Stimulated activated CD4-positive, alpha-beta T cell treated with anti-CD3 and anti-CD28 coated beads, Interleukin-15, amount 100 ng/mL, for 1 hour (primary cell): ENCODE results near the gene KRABD2.
"Not testable (repeated sequence)": the region's sequence is repeated elsewhere in the genome, so short reads cannot be mapped to it uniquely, and the experiment has no call there.

Experiments used
- DNase-seq, 2 donors: peaks; one replicate each; pipeline ENCODE4 v3.0.0-alpha.2; 2020; ENCODE audit warnings: low read depth in 1 of 2, low spot score in 1 of 2

The KRABD2 gene

GRCh38 chr17:8376271-8377067 lies at the start of gene KRABD2:
Gene KRABD2, minus strand, starts transcription at chr17:8376704.
- DNase-seq, result peak; percentile 81 to 86

GRCh38 chr17:8421571-8421970 lies 45.1 kb upstream of the KRABD2 start:
- no peak for DNase-seq

GRCh38 chr17:8420041-8420934 lies 43.8 kb upstream of the KRABD2 start:
- no peak for DNase-seq

- DNase-seq, result no peak
Measured at GRCh38 chr17:8419305-8419704, 42.8 kb upstream of the KRABD2 start.

GRCh38 chr17:8418471-8418870 lies 42.0 kb upstream of the KRABD2 start:
- DNase-seq, result no peak

- DNase-seq, result no peak
Measured at GRCh38 chr17:8417806-8418205, 41.3 kb upstream of the KRABD2 start.

GRCh38 chr17:8413938-8414337 lies 37.4 kb upstream of the KRABD2 start:
- no peak for DNase-seq

- no peak for DNase-seq
Measured at GRCh38 chr17:8413328-8413727, 36.8 kb upstream of the KRABD2 start.

GRCh38 chr17:8412089-8412488 lies 35.6 kb upstream of the KRABD2 start:
- no peak for DNase-seq

- no peak for DNase-seq
Measured at GRCh38 chr17:8410883-8411238, 34.4 kb upstream of the KRABD2 start.

GRCh38 chr17:8409966-8410882 lies 33.7 kb upstream of the KRABD2 start:
- peak; percentile 53 to 57 for DNase-seq

- no peak for DNase-seq
Measured at GRCh38 chr17:8408371-8408770, 31.9 kb upstream of the KRABD2 start.

GRCh38 chr17:8406174-8406573 lies 29.7 kb upstream of the KRABD2 start:
- no peak for DNase-seq

- no peak for DNase-seq
Measured at GRCh38 chr17:8405499-8406016, 29.1 kb upstream of the KRABD2 start.

GRCh38 chr17:8402921-8403536 lies 26.5 kb upstream of the KRABD2 start:
- DNase-seq, result no peak

- no peak for DNase-seq
Measured at GRCh38 chr17:8401107-8401506, 24.6 kb upstream of the KRABD2 start.

- DNase-seq, result no peak
Measured at GRCh38 chr17:8398980-8399379, 22.5 kb upstream of the KRABD2 start.

GRCh38 chr17:8397636-8398035 lies 21.1 kb upstream of the KRABD2 start, which contains the start of gene RNF222:
Gene RNF222, minus strand, starts transcription at chr17:8397827. Its CDS starts 4,366 bp downstream, at chr17:8393461.
- no peak for DNase-seq

GRCh38 chr17:8394497-8394896 lies 18.0 kb upstream of the KRABD2 start:
- not testable (repeated sequence) for DNase-seq

- DNase-seq, result no peak
Measured at GRCh38 chr17:8393470-8394231, 17.1 kb upstream of the KRABD2 start.
